ENCODE measurements around the gene TMEM130. TPM values are rescaled to one million over a fixed set of nuclear protein-coding genes. Genes with fewer than 3 reads are reported as not detected.

TMEM130 gene
- total and polyA plus RNA-seq, 3 donors from 2014 or later: 84.6 to 131 (median 106) TPM

GRCh38 chr7:98884416-98884815, 14.6 kb upstream of the TMEM130 start:
- TF ChIP-seq POLR2A (IDR thresholded peaks at IDR 0.05) (no peak), CTCF (IDR thresholded peaks at IDR 0.05) (no peak)
- H3K27ac ChIP-seq: no peak overlapping the region
- no peaks in the 10 kb centered on the region for H3K27me3 ChIP-seq
- intact Hi-C loops (cut with DNase I; ENCODE audit: low total_unique reads): no loop called here
- DNase-seq: no peak
- H3K36me3 ChIP-seq (ENCODE audit: low read depth, missing control alignments): peaks cover 6% of the 10 kb centered on the region
- 84 to 85% methylated on average over 4 of the region's 4 CpGs for WGBS, 2 donors
- no peak overlapping the region for H3K4me3 ChIP-seq
- peaks cover 8% of the 10 kb centered on the region for H3K4me1 ChIP-seq
- H3K9me3 ChIP-seq: no peaks in the 10 kb centered on the region

GRCh38 chr7:98881561-98882315, 11.9 kb upstream of the TMEM130 start:
- WGBS, 2 donors: 77% methylated on average over 9 of the region's 9 CpGs
- H3K9me3 ChIP-seq: no peaks in the 10 kb centered on the region
- TF ChIP-seq CTCF (IDR thresholded peaks at IDR 0.05): no peak
- no peak for TF ChIP-seq POLR2A (IDR thresholded peaks at IDR 0.05)
- H3K4me1 ChIP-seq: peaks cover 21% of the 10 kb centered on the region
- H3K36me3 ChIP-seq (ENCODE audit: low read depth, missing control alignments): peaks cover 6% of the 10 kb centered on the region
- no peak overlapping the region for H3K27ac ChIP-seq
- no peak overlapping the region for H3K4me3 ChIP-seq
- intact Hi-C loops (cut with DNase I; ENCODE audit: low total_unique reads): no loop called here
- peak; percentile 33 for DNase-seq
- no peaks in the 10 kb centered on the region for H3K27me3 ChIP-seq

GRCh38 chr7:98880485-98880884, 10.7 kb upstream of the TMEM130 start:
- TF ChIP-seq CTCF (IDR thresholded peaks at IDR 0.05) (no peak), POLR2A (IDR thresholded peaks at IDR 0.05) (no peak)
- Histone ChIP-seq H3K4me1 (peaks cover 21% of the 10 kb centered on the region), H3K36me3 (ENCODE audit: low read depth, missing control alignments) (peaks cover 6% of the 10 kb centered on the region), H3K9me3 (no peaks in the 10 kb centered on the region), H3K4me3 (no peak overlapping the region), H3K27ac (no peak overlapping the region), H3K27me3 (no peaks in the 10 kb centered on the region)
- WGBS, 2 donors: 70 to 75% methylated on average over 8 of the region's 8 CpGs
- DNase-seq: no peak
- intact Hi-C loops (cut with DNase I; ENCODE audit: low total_unique reads): no loop called here

GRCh38 chr7:98879979-98880315, 10.1 kb upstream of the TMEM130 start:
- Histone ChIP-seq H3K4me1 (peaks cover 21% of the 10 kb centered on the region), H3K27me3 (no peaks in the 10 kb centered on the region), H3K4me3 (peak overlapping the region in 1 of 2 donors; percentile 77), H3K36me3 (ENCODE audit: low read depth, missing control alignments) (peaks cover 6% of the 10 kb centered on the region), H3K27ac (no peak overlapping the region), H3K9me3 (no peaks in the 10 kb centered on the region)
- no peak for DNase-seq
- no peak for TF ChIP-seq POLR2A (IDR thresholded peaks at IDR 0.05)
- WGBS, 2 donors: 31 to 32% methylated on average over 9 of the region's 9 CpGs
- intact Hi-C loops (cut with DNase I; ENCODE audit: low total_unique reads): no loop called here

GRCh38 chr7:98879198-98879978, 9.6 kb upstream of the TMEM130 start:
- Histone ChIP-seq H3K4me1 (peaks cover 21% of the 10 kb centered on the region), H3K36me3 (ENCODE audit: low read depth, missing control alignments) (peaks cover 6% of the 10 kb centered on the region), H3K4me3 (peak overlapping the region; percentile 77 to 99), H3K9me3 (no peaks in the 10 kb centered on the region), H3K27ac (peak overlapping the region; percentile 83 to 95), H3K27me3 (no peaks in the 10 kb centered on the region)
- peak; percentile 62 for DNase-seq
- no peak for TF ChIP-seq POLR2A (IDR thresholded peaks at IDR 0.05)
- TF ChIP-seq CTCF (IDR thresholded peaks at IDR 0.05): peak in 1 of 3 experiments; percentile 36
- intact Hi-C loops (cut with DNase I; ENCODE audit: low total_unique reads): no loop called here
- 2% methylated on average over 19 to 29 of the region's 29 CpGs for WGBS, 2 donors

All from testis (tissue), 3 donors.